Kasumi-1 (cell line): ENCODE measurements around the gene KRT74.

ENCODE experiments used
- DNase-seq, 2 experiments: peaks; one replicate each; lab custom pipeline; 2025; lab: John Stamatoyannopoulos, UW

KRT74 gene

DNA sequence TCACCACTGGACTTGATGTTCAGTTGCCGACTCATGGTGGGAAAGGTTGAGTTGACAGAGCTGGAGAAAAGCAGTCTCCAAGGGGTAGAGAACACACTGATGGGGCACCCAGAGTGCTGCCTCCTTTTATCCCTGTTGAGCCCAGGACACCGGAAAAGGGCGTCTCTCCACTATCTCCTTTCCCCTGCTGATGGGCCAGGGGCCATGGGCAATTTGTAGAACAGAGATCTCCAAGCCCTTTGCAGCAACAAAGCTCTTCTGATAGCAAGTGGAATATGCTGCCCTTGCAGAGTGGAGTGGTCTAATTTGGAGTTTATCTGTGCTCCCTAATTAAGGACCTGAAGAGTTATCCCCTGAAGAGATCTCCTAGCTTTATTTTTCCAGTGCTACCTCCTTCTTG, at the start of gene KRT74:
TSS of gene KRT74 (minus strand) at position 101 of the 400 bp plus-strand sequence. CDS start at position 35, 66 bp downstream.
- DNase-seq = no peak

DNA sequence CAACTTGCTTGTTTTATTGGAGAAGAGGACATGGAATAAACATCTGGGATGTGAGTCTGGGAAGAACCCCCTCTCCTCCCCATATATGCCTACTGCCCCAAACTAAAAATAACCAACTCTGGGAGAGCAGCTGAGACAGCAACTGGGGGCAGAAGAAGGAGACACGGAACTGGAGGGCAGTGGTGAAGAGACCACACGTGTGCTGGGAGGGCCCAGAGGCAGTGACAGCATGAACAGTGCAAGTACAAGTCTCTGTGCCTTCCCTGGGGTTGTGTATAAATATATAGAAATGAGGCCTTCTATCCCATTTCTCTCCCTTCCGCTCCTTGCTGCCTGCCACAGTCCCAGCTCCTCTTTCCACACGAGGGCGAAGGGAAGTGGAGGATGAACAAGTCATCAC, 48.7 kb upstream of the KRT74 start:
- no peak for DNase-seq

GRCh38 chr12:52618866-52619265, 45.2 kb upstream of the KRT74 start:
- DNase-seq = no peak

DNA sequence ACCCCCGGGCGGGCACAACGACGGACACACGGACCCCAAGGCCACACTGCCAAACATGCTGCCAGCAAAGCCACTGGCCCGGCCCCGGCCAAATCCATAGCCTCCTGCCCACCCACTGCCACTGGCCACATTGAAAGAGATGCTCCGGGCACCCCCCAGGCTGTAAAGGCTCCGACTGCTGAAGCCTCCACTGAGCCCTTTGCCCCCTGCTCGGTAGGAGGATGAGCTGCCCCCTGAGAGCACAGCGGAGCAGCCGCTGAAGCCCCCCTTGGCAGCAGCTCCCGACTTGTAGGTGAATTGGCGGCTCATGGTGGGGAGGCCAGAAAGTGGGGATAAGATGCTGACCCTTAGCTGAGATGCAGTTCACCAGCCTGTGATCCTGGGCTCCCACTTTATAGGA, 44.6 kb upstream of the KRT74 start, which contains the start of gene KRT73:
TSS of gene KRT73 (minus strand) at position 344 of the 400 bp plus-strand sequence. CDS start at position 309, 35 bp downstream.
- DNase-seq = no peak

- DNase-seq = no peak
Measured at GRCh38 chr12:52617403-52617785, 43.8 kb upstream of the KRT74 start.

DNA sequence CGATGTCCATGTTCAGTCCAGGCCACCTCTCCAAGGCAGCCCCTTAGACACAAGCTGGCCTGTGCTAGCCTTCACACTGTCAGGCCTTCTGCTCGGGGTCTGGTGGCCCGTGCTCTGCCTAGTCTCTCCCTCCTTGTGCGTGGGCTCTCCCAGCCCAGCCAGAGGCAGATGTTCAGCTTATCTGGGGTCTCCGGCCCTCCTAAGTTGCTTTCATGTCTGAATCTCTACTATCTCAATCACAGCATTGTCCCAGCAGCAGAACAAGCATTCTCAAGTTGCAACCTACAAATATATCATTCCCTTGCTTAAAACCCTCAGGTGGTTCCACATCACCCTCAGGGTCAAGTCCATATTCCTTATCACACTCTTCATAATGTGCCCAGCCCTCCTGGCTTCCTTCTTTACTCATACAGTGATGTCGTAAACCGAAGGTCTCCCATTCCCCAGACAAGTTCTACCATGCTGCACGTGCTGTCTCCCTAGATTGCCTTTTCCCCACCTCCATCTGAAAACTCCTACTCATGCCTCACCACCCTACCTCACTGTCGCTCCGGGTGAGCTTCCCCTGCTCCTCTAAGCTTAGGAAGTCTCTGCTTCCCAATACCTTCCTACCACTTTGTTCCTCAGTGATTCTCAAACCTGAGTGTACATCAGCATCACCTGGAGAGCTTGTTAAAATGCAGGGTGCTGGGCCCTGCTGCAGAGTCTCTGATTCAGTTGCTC, 43.2 kb upstream of the KRT74 start:
- no peak for DNase-seq

DNA sequence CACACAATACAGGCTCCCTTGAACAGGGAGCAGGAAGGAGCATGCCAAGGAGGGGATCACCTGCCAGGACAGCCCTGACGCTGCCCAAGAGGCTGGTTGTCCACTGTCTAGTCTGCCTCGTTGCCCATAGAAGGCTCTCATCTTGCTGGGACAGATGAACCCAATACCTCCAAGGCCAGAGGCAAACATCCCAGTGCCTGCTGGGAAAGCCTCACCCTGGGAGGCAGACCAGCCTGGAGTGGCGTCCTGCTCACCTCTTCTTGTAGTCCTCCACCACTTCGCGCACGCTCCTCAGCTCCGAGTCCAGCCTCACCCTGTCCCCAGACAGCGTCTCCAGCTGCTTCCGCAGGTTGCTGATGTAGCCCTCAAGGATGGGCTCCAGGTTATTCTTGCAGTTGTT, 42.3 kb upstream of the KRT74 start:
- no peak for DNase-seq

GRCh38 chr12:52615208-52615868, 41.7 kb upstream of the KRT74 start:
- DNase-seq = no peak

GRCh38 chr12:52614381-52615207, 41.0 kb upstream of the KRT74 start:
- DNase-seq = no peak

DNA sequence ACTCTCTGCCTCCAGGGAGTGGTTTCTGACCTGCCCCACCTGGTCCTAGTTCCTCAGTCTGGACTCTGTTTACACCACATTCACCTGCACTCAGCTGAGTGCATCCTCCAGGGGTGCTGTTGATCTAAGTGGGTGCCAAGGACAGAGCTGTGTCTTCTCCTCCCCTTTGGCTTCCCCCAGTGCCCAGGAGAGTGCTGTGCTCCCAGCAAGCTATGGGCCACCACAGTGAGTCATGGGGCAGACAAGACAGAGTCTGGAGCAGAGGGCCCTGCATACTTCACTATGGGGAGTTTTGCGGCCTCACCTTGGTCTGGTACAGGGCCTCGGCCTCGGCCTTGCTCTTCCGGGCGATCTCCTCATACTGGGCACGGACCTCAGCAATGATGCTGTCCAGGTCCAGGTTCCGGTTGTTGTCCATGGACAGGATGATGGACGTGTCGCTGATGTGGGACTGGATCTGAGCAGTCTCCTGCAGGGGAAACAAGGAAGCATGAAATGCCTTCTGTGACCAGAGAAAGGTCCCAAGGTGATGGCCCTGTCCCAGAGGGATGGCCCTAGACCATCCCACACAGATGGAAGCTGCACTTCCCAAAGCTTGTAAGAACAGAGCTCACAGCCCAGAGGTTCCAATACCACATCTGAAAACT, 39.9 kb upstream of the KRT74 start:
- DNase-seq = no peak

GRCh38 chr12:52612431-52613383, 39.1 kb upstream of the KRT74 start:
- no peak for DNase-seq

DNA sequence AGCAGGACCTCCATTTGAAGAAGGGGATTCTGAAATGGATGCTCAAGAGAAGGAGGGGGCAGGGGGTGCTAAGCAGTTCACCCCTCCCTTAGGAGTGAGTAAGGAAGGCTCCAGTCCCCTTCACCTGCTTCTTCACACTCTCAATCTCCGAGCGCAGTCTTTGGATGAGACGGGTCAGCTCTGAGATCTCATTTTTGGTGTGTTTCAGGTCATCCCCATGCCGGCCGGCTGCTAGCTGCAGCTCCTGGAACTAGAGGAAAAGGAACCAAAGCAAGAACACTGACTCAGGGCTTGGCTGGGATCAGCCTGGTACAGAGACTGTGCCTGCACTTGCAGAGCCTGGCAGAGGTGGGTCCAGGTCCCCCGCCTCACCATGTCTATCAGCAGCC, 37.4 kb upstream of the KRT74 start:
- no peak for DNase-seq

GRCh38 chr12:52608826-52609630, 35.4 kb upstream of the KRT74 start:
- DNase-seq = no peak

DNA sequence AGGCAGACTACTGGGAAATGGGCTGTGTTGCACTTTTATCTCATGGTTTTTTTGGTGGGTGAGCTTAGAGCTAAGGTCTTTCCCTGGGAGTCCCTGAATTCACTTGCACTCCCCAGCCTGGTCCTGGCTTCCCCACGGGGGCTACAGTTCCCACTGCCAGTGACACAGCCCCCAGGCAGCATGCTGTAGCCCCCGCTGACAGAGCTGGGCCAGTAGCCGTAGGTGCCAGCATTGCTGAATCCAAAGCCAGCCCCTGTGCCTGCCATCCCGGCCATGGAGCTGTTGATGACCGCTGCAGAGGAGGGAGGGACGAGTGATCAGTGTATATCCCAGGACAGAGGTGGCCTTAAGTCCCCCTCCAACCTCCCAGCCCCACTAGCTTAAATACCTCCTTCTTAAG, 34.5 kb upstream of the KRT74 start:
- no peak for DNase-seq

GRCh38 chr12:52607314-52607713, 33.7 kb upstream of the KRT74 start:
- DNase-seq = no peak

DNA sequence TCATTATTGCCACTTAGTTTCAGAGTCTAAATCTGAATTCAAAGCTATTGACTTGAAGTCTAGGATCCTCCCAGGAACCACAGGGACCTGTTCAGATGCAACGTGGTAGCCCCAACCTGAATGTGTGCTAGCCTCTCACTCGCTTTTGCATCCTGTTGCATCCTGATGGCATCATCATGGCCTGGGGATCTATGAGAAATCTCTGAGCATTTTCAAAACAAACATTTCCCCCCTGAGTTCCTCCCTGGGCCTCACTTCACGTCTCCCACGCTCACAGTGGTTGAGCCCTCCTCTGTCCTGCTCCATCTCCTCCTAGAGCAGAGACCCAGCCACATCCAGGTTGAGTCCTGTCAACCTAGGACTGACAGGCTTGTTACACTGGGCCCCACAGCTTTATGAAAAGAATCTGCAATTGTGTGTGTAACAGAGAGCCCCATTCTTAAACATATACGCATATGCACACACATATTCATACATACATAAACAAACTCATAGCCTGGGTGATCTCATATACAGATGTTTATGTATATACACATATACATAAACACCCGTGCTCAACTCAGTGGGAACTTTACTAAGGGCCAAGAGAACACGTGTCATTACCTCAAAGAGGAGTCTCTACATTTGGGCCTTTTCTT, 33.1 kb upstream of the KRT74 start:
- DNase-seq = no peak

GRCh38 chr12:52606096-52606495, 32.5 kb upstream of the KRT74 start:
- no peak for DNase-seq

DNA sequence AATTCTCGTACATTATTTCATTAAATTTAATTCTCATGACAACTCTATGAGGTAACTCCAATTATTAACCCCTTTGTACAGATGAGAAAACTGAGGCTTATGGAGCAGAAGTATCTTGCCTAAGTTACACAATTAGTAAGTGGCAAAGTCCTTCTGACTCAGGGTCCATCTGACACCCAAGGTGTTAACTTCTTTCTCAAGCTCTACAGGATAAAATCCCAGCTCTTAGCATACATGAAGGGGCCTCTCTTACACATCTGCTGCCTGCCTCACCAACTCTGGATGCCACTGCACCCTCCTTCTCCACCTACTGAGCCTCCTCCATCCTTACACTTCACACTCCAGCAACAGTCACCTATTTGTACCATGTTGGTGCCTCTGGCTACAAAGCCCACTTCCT, 31.9 kb upstream of the KRT74 start:
- DNase-seq = no peak

- no peak for DNase-seq
Measured at GRCh38 chr12:52604859-52605258, 31.2 kb upstream of the KRT74 start.

DNA sequence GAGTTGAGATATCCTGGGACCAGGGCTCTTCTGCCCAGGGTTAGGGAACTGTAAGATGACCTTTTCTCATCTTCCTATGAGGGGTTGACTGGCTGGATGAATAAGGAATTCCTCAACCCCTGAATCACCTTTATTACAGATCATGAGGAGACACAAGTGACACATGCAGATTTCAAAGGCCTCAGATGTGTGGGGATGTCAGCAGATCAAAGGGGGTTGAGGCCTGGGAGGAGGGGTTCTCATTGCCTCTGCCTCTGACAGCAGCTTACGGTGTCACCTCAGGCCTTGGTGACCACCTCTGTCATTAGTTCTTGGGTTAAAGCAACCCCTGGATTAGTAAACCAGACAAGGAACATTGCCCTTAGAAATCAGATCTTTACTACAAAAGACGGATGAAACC, 29.7 kb upstream of the KRT74 start:
- DNase-seq = no peak
